GM10266 (cell line): ENCODE data around the gene FOS.
"Not testable (repeated sequence)": the region's sequence is repeated elsewhere in the genome, so short reads cannot be mapped to it uniquely, and the experiment has no call there.

Source experiments
- DNase-seq: peaks from one replicate; pipeline ENCODE4 v3.0.0; 2012; ENCODE audit errors: extremely low spot score
- TF ChIP-seq, protein P1 (sequence below): IDR thresholded peaks from 2 replicates; pipeline ENCODE4 v1.5.1; 2012; ENCODE audit warnings: mild to moderate bottlenecking, low read depth; ENCODE audit not compliant: control insufficient read depth, insufficient read depth; ENCODE audit errors: missing control alignments

FOS gene

DNA sequence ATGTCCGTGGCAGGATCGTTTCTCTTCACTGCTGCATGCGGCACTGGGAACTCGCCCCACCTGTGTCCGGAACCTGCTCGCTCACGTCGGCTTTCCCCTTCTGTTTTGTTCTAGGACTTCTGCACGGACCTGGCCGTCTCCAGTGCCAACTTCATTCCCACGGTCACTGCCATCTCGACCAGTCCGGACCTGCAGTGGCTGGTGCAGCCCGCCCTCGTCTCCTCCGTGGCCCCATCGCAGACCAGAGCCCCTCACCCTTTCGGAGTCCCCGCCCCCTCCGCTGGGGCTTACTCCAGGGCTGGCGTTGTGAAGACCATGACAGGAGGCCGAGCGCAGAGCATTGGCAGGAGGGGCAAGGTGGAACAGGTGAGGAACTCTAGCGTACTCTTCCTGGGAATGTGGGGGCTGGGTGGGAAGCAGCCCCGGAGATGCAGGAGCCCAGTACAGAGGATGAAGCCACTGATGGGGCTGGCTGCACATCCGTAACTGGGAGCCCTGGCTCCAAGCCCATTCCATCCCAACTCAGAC lies 1.2 kb downstream of the FOS start:
- no peak for DNase-seq

DNA sequence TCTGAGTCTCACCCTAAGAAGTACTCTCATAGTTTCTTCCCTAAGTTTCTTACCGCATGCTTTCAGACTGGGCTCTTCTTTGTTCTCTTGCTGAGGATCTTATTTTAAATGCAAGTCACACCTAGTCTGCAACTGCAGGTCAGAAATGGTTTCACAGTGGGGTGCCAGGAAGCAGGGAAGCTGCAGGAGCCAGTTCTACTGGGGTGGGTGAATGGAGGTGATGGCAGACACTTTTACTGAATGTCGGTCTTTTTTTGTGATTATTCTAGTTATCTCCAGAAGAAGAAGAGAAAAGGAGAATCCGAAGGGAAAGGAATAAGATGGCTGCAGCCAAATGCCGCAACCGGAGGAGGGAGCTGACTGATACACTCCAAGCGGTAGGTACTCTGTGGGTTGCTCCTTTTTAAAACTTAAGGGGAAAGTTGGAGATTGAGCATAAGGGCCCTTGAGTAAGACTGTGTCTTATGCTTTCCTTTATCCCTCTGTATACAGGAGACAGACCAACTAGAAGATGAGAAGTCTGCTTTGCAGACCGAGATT lies 1.7 kb downstream of the FOS start:
- TF ChIP-seq, protein P1, sequence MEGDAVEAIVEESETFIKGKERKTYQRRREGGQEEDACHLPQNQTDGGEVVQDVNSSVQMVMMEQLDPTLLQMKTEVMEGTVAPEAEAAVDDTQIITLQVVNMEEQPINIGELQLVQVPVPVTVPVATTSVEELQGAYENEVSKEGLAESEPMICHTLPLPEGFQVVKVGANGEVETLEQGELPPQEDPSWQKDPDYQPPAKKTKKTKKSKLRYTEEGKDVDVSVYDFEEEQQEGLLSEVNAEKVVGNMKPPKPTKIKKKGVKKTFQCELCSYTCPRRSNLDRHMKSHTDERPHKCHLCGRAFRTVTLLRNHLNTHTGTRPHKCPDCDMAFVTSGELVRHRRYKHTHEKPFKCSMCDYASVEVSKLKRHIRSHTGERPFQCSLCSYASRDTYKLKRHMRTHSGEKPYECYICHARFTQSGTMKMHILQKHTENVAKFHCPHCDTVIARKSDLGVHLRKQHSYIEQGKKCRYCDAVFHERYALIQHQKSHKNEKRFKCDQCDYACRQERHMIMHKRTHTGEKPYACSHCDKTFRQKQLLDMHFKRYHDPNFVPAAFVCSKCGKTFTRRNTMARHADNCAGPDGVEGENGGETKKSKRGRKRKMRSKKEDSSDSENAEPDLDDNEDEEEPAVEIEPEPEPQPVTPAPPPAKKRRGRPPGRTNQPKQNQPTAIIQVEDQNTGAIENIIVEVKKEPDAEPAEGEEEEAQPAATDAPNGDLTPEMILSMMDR: no peak

More for the DNA sequence above, 1.2 kb downstream of the FOS start:
- TF ChIP-seq, protein P1: no peak

DNA sequence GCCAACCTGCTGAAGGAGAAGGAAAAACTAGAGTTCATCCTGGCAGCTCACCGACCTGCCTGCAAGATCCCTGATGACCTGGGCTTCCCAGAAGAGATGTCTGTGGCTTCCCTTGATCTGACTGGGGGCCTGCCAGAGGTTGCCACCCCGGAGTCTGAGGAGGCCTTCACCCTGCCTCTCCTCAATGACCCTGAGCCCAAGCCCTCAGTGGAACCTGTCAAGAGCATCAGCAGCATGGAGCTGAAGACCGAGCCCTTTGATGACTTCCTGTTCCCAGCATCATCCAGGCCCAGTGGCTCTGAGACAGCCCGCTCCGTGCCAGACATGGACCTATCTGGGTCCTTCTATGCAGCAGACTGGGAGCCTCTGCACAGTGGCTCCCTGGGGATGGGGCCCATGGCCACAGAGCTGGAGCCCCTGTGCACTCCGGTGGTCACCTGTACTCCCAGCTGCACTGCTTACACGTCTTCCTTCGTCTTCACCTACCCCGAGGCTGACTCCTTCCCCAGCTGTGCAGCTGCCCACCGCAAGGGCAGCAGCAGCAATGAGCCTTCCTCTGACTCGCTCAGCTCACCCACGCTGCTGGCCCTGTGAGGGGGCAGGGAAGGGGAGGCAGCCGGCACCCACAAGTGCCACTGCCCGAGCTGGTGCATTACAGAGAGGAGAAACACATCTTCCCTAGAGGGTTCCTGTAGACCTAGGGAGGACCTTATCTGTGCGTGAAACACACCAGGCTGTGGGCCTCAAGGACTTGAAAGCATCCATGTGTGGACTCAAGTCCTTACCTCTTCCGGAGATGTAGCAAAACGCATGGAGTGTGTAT lies 2.4 kb downstream of the FOS start:
- DNase-seq: no peak
- TF ChIP-seq, protein P1: no peak

More for the DNA sequence above, 1.7 kb downstream of the FOS start:
- no peak for DNase-seq

DNA sequence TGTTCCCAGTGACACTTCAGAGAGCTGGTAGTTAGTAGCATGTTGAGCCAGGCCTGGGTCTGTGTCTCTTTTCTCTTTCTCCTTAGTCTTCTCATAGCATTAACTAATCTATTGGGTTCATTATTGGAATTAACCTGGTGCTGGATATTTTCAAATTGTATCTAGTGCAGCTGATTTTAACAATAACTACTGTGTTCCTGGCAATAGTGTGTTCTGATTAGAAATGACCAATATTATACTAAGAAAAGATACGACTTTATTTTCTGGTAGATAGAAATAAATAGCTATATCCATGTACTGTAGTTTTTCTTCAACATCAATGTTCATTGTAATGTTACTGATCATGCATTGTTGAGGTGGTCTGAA lies 3.0 kb downstream of the FOS start:
- DNase-seq: no peak
- TF ChIP-seq, protein P1: no peak

DNA sequence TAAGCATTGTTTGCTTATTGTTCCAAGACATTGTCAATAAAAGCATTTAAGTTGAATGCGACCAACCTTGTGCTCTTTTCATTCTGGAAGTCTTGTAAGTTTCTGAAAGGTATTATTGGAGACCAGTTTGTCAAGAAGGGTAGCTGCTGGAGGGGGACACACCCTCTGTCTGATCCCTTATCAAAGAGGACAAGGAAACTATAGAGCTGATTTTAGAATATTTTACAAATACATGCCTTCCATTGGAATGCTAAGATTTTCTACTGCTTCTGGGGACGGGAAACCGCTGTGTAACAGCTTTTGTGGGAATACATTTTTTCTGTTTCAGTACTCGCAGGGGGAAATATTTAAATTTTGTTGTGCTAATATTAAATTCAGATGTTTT lies 3.5 kb downstream of the FOS start:
- no peak for DNase-seq
- TF ChIP-seq, protein P1: no peak

DNA sequence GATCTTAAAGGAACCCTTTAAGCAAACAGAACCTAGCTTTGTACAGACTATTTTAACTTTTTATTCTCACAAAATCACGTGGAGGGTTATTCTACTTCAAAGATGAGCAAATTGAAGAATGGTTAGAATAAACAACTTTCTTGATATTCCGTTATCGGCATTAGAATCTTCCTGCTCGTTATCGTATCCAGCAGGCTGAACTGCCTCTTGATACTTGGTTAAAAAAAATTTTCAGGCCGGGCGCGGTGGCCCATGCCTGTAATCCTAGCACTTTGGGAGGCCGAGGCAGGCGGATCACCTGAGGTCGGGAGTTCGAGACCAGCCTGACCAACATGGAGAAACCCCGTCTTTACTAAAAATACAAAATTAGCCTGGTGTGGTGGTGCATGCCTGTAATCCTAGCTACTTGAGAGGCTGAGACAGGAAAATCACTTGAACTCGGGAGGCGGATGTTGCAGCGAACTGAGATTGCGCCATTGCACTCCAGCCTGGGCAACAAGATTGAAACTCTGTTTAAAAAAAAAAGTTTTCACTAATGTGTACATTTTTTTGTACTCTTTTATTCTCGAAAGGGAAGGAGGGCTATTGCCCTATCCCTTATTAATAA lies 4.0 kb downstream of the FOS start:
- DNase-seq: not testable (repeated sequence)

DNA sequence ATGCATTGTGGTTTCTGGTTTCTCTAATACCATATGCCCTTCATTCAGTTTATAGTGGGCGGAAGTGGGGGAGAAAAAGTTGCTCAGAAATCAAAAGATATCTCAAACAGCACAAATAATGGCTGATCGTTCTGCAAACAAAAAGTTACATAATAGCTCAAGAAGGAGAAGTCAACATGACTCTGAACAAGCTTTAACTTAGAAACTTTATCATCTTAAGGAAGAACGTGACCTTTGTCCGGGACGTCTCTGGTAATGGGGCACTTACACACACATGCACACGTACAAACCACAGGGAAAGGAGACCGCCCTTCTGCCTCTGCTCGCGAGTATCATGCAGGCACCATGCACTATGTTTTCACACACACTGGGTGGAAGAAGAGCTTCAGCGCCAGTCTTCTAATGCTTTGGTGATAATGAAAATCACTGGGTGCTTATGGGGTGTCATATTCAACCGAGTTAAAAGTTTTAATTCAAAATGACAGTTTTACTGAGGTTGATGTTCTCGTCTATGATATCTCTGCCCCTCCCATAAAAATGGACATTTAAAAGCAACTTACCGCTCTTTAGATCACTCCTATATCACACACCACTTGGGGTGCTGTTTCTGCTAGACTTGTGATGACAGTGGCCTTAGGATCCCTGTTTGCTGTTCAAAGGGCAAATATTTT lies 4.7 kb downstream of the FOS start:
- DNase-seq: no peak
- TF ChIP-seq, protein P1: peak; percentile 6
